Prostate gland (tissue), 2 donors: ENCODE data around the gene NBEA.

ENCODE experiments used
- POLR2A ChIP-seq: fragments of 450-650 bp; IDR thresholded peaks from one replicate; pipeline ENCODE4 v1.6.1; 2016; ENCODE audit warnings: antibody characterized with exemption, mild to moderate bottlenecking
- TF ChIP-seq, protein P1 (sequence below), 4 experiments: fragments of 200-600 bp in 2 of 4; fragments of 450-650 bp in 2 of 4; sonication (generic) in 2 of 4; IDR thresholded peaks; 1 replicate in 3 of 4; 2 replicates in 1 of 4; pipeline ENCODE4 v1.5.1; 2016 to 2019; ENCODE audit warnings: antibody characterized with exemption in 4 of 4, mild to moderate bottlenecking in 2 of 4, moderate library complexity in 2 of 4

GRCh38 chr13:34967851-34968562 is 25.9 kb downstream of the NBEA start:
- TF ChIP-seq, protein P1, sequence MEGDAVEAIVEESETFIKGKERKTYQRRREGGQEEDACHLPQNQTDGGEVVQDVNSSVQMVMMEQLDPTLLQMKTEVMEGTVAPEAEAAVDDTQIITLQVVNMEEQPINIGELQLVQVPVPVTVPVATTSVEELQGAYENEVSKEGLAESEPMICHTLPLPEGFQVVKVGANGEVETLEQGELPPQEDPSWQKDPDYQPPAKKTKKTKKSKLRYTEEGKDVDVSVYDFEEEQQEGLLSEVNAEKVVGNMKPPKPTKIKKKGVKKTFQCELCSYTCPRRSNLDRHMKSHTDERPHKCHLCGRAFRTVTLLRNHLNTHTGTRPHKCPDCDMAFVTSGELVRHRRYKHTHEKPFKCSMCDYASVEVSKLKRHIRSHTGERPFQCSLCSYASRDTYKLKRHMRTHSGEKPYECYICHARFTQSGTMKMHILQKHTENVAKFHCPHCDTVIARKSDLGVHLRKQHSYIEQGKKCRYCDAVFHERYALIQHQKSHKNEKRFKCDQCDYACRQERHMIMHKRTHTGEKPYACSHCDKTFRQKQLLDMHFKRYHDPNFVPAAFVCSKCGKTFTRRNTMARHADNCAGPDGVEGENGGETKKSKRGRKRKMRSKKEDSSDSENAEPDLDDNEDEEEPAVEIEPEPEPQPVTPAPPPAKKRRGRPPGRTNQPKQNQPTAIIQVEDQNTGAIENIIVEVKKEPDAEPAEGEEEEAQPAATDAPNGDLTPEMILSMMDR (IDR thresholded peaks at IDR 0.05): no peak
- no peak for TF ChIP-seq POLR2A
